ENCODE data around the gene NPFF. TPM values are rescaled to one million over a fixed set of nuclear protein-coding genes. Genes with fewer than 3 reads are reported as not detected.

The NPFF gene
- total and polyA plus RNA-seq, 4 donors, result not detected

- TF ChIP-seq REST (IDR thresholded peaks at IDR 0.05) (no peak), MAX (IDR thresholded peaks at IDR 0.05) (no peak), TAF1 (conservative IDR thresholded peaks at IDR 0.05) (no peak), RXRA (IDR thresholded peaks at IDR 0.05) (no peak)
These were observed 35.2 kb downstream of the NPFF start (continued) for GRCh38 chr12:53472056-53472582.

- Histone ChIP-seq H3K4me3 (ENCODE audit: low read depth in 1 of 3, low read length in 3 of 3) (no peak overlapping the region), H3K27ac (ENCODE audit: low read depth in 1 of 2, low read length in 2 of 2) (no peak overlapping the region), H3K4me1 (ENCODE audit: control insufficient read depth in 4 of 4, insufficient read depth in 4 of 4, low read length in 3 of 4) (peaks cover 0 to 2% (median 0%) of the 10 kb centered on the region in 4 donors), H3K9ac (ENCODE audit: low read depth in 1 of 2, low read length in 2 of 2) (no peak overlapping the region), H3K9me3 (ENCODE audit: control insufficient read depth in 4 of 4, low read length in 3 of 4) (no peaks in the 10 kb centered on the region), H3K27me3 (ENCODE audit: control insufficient read depth in 4 of 4, insufficient read depth in 4 of 4, low read length in 3 of 4) (no peaks in the 10 kb centered on the region), H3K36me3 (ENCODE audit: control insufficient read depth in 4 of 4, insufficient read depth in 3 of 4, low read depth in 1 of 4, low read length in 3 of 4) (peaks cover 27 to 97% (median 85%) of the 10 kb centered on the region in 4 donors)
- 78% methylated on average over 1 of the region's 1 CpG for WGBS
- TF ChIP-seq EGR1 (IDR thresholded peaks at IDR 0.05; ENCODE audit: low read depth in 2 of 2), result no peak
- no peak for TF ChIP-seq YY1 (IDR thresholded peaks at IDR 0.05)
- TF ChIP-seq RXRA (IDR thresholded peaks at IDR 0.05), result no peak
- TF ChIP-seq JUND (IDR thresholded peaks at IDR 0.05), result no peak
- no peak for TF ChIP-seq TAF1 (conservative IDR thresholded peaks at IDR 0.05)
- TF ChIP-seq HNF4G (IDR thresholded peaks at IDR 0.05), result no peak
- no peak for TF ChIP-seq NR2F2 (IDR thresholded peaks at IDR 0.05)
- no peak for TF ChIP-seq FOXA2 (IDR thresholded peaks at IDR 0.05)
- TF ChIP-seq SP1 (IDR thresholded peaks at IDR 0.05), result no peak
- no peak for TF ChIP-seq ATF3 (IDR thresholded peaks at IDR 0.05)
- DNase-seq (ENCODE audit: low spot score), result no peak
These were observed 39.0 kb downstream of the NPFF start for GRCh38 chr12:53468282-53468681.

GRCh38 chr12:53467880-53468279, 39.4 kb downstream of the NPFF start:
- Histone ChIP-seq H3K9ac (ENCODE audit: low read depth in 1 of 2, low read length in 2 of 2) (no peak overlapping the region), H3K9me3 (ENCODE audit: control insufficient read depth in 4 of 4, low read length in 3 of 4) (no peaks in the 10 kb centered on the region), H3K27me3 (ENCODE audit: control insufficient read depth in 4 of 4, insufficient read depth in 4 of 4, low read length in 3 of 4) (no peaks in the 10 kb centered on the region), H3K36me3 (ENCODE audit: control insufficient read depth in 4 of 4, insufficient read depth in 3 of 4, low read depth in 1 of 4, low read length in 3 of 4) (peaks cover 30 to 98% (median 88%) of the 10 kb centered on the region in 4 donors), H3K27ac (ENCODE audit: low read depth in 1 of 2, low read length in 2 of 2) (no peak overlapping the region), H3K4me1 (ENCODE audit: control insufficient read depth in 4 of 4, insufficient read depth in 4 of 4, low read length in 3 of 4) (peaks cover 0 to 4% (median 1%) of the 10 kb centered on the region in 4 donors), H3K4me3 (ENCODE audit: low read depth in 1 of 3, low read length in 3 of 3) (no peak overlapping the region)
- WGBS, result 78% methylated on average over 2 of the region's 2 CpGs
- no peak for DNase-seq (ENCODE audit: low spot score)
- TF ChIP-seq CTCF (IDR thresholded peaks at IDR 0.05; ENCODE audit: low read depth, low read length, missing input control) (no peak), NR2F2 (IDR thresholded peaks at IDR 0.05) (no peak)

All from liver (tissue), 9 donors.